NCI-H2081 (cell line): Measurements from ENCODE around the gene NDUFV1.
"Not testable (repeated sequence)": the region's sequence is repeated elsewhere in the genome, so short reads cannot be mapped to it uniquely, and the experiment has no call there.

Source experiments
- DNase-seq, 2 experiments: peaks; one replicate each; lab custom pipeline; 2025; lab: John Stamatoyannopoulos, UW

NDUFV1 gene

DNA sequence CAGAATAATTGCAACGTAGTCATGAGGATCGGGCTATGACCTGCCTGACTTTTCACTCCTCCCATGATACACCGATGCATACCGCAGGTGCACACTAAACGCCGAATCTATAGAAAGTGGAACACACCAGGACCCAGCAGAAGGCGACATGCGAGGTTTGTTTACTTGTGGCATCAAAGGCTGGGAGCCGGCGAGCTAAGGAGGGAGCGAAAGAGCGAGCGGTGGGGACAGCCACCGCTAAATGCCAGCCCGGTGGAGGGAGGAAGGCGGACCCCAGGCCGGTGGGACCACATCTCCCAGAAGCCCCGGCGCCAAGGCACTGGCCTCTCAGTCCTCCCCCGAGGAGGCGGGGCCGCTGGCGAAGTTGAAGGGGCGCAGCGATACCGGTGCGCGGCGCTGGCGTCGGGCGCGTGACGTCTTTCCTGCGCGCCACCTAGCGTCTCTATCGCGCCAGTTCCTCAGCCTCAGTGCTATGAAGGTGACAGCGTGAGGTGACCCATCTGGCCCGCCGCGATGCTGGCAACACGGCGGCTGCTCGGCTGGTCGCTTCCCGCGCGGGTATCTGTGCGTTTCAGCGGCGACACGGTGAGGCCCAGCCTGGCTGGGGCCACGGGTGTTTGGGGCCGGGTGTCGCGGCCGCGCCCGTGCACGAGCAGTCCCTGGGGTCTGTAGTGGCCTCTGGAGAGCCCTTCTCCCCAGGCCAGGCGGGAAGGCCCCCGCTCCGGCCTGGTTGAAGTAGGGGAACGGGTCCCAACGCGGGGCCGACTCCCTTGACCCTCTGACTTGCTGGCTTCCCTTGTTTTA lies at the start of gene NDUFV1:
TSS of gene NDUFV1 (plus strand) at position 445 of the 804 bp plus-strand sequence. CDS start at position 514, 69 bp downstream.
- peak; percentile 94 to 95 for DNase-seq

DNA sequence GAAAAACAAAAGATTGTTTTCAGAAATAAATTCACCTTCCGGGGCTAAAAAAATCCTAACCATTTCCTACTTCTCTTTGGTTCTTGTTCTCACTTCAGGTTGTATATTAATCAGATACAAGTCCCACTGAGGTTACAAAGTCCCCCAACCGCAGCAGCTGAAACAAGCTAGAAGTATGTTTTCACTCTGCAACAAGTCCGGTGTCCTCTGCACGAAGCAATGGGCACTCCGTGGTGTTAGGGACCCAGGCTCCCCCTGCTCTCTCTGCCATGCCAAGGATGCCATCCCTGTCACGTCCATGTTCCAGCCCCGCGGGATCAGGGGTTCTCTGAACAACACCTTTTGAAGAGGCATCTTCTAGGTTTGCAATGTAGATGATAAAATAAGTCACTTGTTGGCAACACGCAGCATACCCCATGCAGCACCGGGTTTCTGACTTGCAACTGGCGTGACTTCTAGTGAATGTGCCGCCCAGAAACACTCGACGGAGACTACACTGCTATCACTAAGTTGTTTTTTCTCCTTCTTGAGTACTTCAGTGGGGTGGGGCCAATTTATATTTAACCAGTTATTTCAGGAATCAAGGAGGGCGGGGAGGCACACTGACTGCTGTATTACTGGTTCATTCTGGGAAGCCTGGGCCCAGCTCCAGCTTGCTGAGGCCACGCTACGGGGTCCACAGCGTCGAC lies 48.5 kb upstream of the NDUFV1 start:
- no peak for DNase-seq

DNA sequence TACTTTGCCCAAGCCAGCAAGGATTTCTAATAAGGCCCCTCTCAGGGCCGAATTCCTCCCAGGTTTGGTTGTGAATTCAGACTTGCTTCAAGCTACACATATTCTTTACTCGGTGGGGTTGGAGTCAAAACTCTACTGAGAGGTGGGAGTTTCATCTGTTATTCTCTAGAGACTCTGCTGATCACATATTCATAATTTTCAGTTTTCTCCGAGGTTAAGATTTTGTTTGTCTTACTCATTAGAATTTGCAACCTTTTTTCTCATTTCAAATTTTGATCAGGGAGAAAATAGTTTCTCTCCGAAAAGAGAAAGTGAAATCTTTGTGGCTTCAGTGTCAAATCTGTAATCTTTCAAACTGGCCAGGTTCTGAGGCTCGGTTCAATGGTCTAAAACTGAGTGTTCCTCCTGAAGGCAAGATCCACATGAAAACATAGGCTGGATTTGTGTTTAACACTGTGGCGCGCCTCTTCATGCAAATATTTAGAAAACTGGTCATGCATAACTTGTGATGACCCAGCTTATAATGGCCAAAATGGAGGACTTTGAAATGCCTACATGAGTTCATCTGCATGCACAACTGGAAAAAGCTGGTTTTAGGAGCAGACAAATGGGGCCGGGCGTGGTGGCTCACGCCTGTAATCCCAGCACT lies 44.6 kb upstream of the NDUFV1 start:
- DNase-seq = no peak

DNA sequence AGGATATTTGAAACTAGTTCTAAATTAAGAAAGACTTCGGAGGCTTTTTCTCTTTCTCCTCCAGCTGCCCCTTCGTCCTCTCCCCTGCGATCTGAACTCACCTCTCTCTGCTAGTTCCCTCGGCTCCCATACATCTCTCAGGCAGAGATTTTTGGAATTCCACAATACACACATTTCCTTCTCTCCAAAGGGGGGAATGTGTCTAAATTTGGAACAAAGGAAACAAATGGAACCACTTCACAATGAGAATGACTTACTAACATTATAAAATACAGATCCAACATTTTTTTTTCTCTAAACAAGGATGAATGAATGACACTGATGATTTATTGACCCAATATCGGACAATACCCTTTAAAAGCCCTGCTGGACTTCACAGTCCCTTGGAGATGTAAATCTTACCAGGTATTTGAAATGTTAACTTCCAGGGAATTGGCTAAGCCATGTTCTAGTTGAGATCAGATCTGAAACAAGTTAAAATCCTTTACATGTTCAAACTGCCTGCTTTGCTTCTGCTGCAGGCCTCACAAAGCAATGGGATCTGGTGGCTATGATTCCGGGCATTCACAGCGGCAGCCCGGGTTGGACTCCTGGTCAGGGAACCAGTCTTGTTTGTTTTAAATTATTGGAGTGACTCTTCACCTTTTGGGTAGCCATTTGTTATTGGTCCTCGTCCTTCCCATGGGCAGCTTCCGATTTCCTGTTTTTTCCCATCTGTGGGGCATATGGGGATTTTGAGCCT lies 43.6 kb upstream of the NDUFV1 start:
- DNase-seq = no peak

DNA sequence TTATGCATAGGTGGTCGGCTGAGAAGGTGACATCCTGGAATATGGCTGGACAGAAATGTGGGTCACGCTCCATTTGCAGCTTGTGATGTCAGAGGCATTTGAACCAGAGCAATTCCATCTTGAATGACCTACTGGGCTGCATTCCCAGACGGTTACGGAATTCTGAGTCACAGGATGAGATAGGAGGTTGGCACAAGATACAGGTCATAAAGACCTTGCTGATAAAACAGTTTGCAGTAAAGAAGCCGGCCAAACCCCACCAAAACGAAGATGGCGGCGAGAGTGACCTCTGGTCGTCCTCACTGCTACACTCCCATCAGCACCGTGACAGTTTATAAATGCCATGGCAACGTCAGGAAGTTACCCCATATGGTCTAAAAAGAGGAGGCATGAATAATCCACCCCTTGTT lies 43.0 kb upstream of the NDUFV1 start:
- not testable (repeated sequence) for DNase-seq

DNA sequence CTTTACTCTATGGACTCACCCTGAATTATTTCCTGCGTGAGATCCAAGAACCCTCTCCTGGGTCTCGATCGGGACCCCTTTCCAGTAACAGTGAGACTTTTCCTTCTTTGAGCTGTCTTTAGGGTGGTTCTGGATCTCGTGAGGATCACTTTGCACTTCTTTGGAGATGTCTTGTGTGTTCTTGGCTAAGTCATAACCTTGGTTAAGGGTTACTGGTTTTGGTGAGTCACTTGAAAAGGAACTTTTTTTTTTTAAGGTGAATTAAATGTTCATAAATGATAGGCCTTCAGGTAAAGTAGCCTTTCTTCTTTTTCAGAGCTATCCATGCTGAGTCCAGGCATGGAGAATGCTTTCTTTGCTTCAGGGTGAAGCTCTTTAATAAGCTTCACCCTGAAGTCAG lies 42.5 kb upstream of the NDUFV1 start:
- DNase-seq = no peak

DNA sequence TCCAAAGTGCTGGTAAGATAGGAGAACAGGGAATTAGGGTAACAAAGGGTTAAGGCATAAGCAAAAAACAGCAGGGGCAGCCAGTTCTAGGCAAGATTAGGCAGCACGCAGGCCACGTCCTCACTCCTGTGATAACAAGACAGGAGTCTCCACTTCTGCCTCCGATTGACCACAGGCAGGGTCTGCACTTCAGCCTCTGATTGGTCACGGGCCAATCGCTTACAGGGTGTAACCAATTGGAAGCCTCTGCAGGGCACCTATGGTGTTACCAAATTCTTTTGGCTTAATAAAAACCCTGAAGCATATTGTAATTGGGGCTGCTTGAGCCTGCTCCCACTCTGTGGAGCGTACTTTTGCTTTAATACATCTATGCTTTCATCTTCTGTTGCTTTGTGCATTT lies 35.3 kb upstream of the NDUFV1 start:
- DNase-seq = no peak

DNA sequence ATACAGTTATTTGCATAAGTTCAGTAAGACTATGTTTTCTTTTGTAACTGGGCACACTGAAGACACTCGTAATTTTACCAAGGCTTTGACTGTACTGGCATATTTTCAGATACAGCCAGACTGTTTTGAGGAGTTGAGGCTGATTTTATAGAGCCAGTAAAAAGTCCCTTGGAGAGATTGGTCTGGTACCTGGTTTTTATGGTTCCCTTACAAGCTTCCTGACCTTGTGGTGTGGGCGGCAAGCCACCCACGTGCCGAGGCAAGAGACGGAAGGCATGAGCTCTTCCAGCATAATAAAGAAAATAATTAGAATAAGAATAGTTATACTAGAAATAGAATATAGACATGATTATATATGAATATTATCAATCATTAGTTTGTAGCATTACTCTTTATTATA lies 34.4 kb upstream of the NDUFV1 start:
- no peak for DNase-seq

DNA sequence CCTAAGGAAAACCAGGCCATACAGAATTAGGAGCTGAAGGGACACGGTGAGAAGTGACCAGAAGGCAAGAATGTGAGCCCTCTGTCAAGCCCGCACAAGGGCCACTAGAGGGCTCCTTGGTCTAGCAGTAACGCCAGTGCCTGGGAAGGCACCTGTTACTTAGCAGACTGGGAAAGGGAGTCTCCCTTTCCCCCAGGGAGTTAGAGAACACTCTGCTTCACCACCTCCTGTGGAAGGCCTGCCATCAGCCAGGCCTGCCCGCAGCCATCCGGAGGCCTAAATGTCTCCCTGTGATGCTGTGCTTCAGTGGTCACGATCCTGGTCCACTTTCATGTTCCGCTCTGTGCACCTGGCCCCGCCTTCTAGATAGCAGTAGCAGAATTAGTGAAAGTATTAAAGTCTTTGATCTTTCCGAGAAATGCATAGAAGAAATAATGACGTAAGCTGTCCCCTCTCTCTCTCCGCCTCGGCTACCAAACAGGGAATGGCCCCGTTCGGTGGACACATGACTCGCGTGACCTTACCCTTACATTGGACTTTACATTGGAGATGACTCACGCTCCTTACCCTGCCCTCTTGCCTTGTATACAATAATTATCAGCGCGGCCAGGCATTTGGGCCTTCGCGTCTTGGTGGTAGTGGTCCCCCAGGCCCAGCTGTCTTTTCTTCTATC lies 33.9 kb upstream of the NDUFV1 start:
- peak; percentile 24 to 58 for DNase-seq

DNA sequence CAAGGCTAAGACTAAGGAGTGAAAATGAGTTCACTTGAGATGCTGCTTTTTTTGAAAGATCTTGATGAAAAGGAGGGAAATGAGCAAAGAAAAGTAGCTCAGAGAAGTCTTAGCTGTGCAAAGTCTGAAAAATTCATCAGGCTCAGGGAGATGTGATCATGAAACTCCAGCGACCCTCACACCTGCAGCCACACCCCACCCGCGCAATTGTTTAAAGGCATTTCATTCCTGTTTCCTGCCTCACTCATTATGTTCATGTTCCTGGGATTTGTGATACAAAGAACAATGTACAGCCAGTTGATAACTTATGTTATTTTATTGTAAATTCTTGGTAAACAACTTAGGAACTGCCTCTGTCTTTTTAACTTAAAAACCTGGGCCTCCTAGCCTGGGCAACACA lies 31.8 kb upstream of the NDUFV1 start:
- no peak for DNase-seq

DNA sequence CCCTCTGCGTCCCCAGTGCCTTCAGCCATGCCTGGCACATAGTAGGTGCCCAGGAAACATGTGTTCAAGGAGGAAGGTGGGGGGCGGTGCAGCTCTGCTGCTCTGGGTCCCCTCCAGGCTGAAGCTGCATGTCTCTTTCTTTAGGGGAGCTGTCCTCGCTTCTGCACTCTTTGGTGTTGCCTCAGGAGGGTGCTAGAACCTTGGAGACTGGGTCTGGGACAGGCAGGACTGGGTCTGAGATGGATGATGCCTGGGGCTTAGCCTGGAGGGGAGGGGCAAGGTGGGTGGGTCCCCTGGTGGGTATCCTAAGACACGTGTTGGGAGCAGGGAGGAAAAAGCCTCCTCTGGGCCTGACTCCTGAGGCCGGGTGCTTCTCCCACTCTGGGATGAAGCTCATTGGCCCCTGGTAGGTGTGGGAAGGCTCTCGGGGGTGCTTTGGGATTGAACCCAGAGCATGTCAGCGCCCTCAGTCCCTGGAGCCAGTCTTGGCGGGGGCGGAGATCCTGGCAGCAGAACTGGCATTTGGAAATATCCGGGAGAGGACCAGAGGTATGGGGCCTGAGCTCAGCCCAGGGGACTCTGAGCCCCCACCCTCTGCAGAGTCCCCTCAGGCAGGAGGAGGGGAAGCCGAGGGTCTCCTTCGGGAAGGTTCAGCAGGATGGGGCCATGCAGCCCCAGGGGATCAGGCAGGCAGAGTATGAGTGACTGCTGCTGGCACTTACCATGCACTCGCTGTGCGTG lies 29.8 kb upstream of the NDUFV1 start:
- no peak for DNase-seq

DNA sequence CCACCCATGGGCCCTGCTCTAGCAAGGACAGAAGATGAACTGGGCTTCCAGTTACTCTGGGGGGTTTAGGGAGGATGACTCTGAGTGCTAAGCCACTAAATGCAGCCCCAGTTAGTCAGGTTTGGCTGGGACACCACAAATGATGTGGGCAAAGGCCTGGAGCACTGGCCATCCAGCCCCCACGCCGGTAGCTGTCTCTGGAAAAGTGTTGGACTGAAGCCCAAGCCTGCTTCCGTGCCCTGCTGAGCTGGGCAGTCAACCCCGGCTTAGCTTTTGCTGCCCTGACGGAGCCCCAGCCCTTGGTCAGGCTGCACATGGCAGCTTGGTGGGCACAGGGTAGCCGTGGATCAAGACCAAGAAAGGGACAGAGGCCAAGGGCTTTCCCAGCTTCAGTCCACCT lies 28.8 kb upstream of the NDUFV1 start:
- DNase-seq = no peak

DNA sequence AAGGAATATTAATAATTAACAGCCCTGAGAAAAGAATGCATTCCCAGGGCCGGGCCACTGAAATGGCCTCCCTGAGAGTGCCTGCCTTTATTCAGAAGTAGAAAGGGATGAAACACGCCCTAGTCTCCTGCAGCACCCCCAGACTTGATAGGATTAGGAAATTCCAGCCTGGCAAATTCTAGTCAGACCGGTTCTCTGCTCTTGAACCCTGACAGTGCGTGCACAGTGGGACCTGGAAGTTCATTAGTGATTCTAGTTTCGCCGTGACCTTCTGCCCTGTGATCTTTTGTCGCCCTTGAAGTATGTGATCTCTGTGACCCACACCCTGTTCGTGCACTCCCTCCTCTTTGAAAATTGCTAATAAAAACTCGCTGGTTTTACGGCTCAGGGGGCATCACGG lies 25.3 kb upstream of the NDUFV1 start:
- no peak for DNase-seq

DNA sequence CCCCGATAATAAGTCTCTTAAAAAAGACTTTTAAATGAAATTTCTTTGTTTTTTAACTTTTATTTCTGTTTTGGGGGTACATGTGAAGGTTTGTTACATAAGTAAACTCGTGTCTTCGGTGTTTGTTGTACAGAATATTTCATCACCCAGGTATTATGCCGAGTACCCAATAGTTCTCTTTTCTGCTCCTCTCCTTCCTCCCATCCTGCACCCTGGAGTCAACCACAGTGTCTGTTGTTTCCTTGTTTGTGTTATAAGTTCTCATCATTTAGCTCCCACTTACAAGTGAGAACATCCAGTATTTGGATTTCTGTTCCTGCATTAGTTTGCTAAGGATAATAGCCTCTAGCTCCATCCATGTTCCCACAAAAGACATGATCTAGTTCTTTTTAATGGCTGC lies 24.7 kb upstream of the NDUFV1 start:
- DNase-seq = no peak

DNA sequence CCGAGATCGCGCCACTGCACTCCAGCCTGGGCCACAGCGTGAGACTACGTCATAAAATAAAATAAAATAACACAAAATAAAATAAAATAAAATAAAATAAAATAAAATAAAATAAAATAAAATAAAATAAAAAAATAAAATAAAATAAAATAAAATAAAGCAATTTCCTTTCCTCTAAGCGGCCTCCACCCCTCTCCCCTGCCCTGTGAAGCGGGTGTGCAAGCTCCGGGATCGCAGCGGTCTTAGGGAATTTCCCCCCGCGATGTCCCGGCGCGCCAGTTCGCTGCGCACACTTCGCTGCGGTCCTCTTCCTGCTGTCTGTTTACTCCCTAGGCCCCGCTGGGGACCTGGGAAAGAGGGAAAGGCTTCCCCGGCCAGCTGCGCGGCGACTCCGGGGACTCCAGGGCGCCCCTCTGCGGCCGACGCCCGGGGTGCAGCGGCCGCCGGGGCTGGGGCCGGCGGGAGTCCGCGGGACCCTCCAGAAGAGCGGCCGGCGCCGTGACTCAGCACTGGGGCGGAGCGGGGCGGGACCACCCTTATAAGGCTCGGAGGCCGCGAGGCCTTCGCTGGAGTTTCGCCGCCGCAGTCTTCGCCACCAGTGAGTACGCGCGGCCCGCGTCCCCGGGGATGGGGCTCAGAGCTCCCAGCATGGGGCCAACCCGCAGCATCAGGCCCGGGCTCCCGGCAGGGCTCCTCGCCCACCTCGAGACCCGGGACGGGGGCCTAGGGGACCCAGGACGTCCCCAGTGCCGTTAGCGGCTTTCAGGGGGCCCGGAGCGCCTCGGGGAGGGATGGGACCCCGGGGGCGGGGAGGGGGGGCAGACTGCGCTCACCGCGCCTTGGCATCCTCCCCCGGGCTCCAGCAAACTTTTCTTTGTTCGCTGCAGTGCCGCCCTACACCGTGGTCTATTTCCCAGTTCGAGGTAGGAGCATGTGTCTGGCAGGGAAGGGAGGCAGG lies 23.2 kb upstream of the NDUFV1 start, which contains the start of gene GSTP1:
TSS of gene GSTP1 (plus strand) at position 566 of the 958 bp plus-strand sequence. CDS start at position 598, 32 bp downstream.
- DNase-seq = no peak

DNA sequence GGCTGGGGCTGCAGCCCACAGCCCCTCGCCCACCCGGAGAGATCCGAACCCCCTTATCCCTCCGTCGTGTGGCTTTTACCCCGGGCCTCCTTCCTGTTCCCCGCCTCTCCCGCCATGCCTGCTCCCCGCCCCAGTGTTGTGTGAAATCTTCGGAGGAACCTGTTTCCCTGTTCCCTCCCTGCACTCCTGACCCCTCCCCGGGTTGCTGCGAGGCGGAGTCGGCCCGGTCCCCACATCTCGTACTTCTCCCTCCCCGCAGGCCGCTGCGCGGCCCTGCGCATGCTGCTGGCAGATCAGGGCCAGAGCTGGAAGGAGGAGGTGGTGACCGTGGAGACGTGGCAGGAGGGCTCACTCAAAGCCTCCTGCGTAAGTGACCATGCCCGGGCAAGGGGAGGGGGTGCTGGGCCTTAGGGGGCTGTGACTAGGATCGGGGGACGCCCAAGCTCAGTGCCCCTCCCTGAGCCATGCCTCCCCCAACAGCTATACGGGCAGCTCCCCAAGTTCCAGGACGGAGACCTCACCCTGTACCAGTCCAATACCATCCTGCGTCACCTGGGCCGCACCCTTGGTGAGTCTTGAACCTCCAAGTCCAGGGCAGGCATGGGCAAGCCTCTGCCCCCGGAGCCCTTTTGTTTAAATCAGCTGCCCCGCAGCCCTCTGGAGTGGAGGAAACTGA lies 22.4 kb upstream of the NDUFV1 start:
- no peak for DNase-seq

DNA sequence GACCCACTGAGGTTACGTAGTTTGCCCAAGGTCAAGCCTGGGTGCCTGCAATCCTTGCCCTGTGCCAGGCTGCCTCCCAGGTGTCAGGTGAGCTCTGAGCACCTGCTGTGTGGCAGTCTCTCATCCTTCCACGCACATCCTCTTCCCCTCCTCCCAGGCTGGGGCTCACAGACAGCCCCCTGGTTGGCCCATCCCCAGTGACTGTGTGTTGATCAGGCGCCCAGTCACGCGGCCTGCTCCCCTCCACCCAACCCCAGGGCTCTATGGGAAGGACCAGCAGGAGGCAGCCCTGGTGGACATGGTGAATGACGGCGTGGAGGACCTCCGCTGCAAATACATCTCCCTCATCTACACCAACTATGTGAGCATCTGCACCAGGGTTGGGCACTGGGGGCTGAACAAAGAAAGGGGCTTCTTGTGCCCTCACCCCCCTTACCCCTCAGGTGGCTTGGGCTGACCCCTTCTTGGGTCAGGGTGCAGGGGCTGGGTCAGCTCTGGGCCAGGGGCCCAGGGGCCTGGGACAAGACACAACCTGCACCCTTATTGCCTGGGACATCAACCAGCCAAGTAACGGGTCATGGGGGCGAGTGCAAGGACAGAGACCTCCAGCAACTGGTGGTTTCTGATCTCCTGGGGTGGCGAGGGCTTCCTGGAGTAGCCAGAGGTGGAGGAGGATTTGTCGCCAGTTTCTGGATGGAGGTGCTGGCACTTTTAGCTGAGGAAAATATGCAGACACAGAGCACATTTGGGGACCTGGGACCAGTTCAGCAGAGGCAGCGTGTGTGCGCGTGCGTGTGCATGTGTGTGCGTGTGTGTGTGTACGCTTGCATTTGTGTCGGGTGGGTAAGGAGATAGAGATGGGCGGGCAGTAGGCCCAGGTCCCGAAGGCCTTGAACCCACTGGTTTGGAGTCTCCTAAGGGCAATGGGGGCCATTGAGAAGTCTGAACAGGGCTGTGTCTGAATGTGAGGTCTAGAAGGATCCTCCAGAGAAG lies 21.6 kb upstream of the NDUFV1 start:
- DNase-seq = no peak

DNA sequence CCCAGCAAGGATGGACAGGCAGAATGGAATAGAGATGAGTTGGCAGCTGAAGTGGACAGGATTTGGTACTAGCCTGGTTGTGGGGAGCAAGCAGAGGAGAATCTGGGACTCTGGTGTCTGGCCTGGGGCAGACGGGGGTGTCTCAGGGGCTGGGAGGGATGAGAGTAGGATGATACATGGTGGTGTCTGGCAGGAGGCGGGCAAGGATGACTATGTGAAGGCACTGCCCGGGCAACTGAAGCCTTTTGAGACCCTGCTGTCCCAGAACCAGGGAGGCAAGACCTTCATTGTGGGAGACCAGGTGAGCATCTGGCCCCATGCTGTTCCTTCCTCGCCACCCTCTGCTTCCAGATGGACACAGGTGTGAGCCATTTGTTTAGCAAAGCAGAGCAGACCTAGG lies 20.8 kb upstream of the NDUFV1 start:
- no peak for DNase-seq
